Measurements from ENCODE around the gene ALDH5A1.

The ALDH5A1 gene

GRCh38 chr6:24494821-24495795 lies at the start of gene ALDH5A1:
Gene ALDH5A1 (plus strand): TSS chr6:24494969. CDS start chr6:24494997, 28 bp downstream.
- peak; percentile 43 for DNase-seq (ENCODE audit: low read depth, low spot score)

- no peak for DNase-seq (ENCODE audit: low read depth, low spot score)
Observed at GRCh38 chr6:24445704-24446103, 49.1 kb upstream of the ALDH5A1 start.

DNA sequence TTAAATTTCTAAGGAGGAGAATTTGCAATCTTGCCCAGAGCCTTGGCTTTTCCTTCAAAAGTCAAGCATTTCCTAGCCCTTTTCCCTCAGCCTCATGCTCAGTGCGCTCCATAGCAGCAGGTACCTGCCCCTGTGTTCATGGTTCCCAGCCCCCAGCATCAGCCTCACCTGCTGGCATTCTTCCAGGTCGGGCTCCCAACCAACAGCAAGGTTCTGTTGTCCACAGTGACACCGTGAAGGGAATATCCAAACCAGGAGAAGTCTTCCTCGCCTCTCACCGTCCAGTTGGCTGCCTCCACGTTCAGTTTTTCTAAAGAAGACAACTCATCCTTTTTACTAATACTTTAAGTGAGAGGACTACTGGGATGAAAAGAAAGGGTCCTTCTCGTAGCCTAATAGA lies 48.1 kb upstream of the ALDH5A1 start:
- DNase-seq (ENCODE audit: low read depth, low spot score): no peak

GRCh38 chr6:24448396-24448795 lies 46.4 kb upstream of the ALDH5A1 start:
- DNase-seq (ENCODE audit: low read depth, low spot score): no peak

DNA sequence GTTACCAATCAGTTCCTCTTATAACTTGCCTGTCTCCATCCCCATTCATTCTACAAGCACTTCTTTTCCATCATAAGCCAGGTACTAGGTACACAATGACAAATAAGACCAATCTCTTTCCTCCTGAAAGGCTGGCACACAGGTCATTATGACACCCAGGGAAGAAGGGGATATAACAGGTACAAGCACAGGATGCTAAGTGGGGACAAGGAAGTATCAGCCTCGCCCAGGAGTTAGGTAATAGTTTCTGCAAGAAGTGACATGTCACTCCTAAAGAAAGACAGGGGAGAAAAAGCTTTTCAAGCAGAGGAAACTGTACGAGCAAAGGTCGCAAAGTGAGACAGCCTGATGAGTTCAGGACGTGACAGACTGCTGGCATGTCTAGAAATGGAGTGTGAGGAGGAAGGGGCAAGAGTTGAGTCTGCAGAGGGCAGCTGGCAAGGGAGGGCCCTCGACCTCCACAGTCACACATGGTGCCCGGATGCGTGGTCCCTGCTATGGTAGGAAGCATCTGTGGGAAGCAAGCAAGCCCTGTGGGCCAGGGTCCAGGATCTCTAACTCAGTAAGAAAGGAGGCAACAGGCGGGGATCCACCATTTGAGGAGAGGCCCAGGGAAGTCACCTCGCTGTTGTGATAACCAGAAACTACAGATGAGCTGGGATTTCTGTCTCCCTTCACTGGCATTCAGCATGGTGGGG lies 45.8 kb upstream of the ALDH5A1 start:
- DNase-seq (ENCODE audit: low read depth, low spot score): no peak

DNA sequence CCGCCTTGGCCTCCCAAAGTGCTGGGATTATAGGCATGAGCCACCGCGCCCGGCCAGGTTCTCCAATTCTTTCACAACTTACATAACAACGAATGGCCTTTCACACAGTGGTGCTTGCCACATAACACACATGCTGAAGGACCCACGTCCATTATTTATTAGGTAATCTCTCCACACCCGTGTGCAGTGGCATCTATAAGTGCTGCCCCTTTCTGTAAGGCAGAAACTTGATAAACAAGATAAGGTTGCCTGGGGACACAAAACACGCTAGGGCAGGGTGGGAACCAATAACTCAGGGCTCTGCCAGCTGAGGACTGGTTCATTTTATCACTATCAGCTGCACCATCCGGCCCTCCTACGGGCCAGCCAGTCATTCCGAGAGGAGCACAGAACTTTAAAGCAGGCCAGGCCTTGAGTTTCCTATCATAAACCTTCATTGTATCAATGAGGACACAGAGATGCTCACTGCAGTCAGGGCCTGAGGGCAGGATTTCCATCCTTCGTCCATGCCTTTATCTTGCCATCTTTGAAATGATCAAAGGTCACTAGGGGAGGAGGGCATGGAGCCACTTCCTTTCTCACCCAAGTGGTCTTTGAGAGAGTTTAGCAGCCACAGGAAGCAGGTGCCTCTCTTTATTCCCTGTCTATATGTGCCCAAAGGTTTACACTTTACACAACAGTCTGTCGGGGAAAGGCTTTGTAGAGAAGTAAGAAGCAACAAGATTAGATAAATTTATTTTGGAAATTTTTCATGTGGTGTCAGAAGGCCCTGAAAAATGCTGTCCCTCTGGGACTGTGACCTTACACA lies 43.0 kb upstream of the ALDH5A1 start:
- no peak for DNase-seq (ENCODE audit: low read depth, low spot score)

- no peak for DNase-seq (ENCODE audit: low read depth, low spot score)
Observed at GRCh38 chr6:24453921-24454320, 40.8 kb upstream of the ALDH5A1 start.

- DNase-seq (ENCODE audit: low read depth, low spot score): no peak
Observed at GRCh38 chr6:24454452-24454851, 40.3 kb upstream of the ALDH5A1 start.

GRCh38 chr6:24455061-24455460 lies 39.7 kb upstream of the ALDH5A1 start:
- no peak for DNase-seq (ENCODE audit: low read depth, low spot score)

DNA sequence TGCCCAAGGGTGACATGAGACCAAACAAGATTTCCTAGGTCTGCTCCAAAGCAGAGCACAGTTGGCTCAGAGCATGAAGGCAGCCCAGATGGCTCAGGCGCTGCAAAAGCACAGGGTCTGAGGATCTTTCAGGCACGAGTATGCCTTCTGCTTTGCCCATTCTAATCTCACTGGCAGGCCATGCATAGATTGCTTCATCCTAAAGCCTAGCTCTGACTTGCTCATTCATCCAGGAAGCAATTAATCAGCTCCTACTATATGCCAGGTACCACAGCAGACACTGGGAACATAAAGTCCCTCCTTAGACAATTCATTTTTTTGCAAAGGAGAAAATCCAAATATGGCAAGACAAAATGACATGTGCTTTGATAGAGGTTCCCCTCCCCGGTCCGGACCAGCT lies 36.6 kb upstream of the ALDH5A1 start:
- DNase-seq (ENCODE audit: low read depth, low spot score): no peak

DNA sequence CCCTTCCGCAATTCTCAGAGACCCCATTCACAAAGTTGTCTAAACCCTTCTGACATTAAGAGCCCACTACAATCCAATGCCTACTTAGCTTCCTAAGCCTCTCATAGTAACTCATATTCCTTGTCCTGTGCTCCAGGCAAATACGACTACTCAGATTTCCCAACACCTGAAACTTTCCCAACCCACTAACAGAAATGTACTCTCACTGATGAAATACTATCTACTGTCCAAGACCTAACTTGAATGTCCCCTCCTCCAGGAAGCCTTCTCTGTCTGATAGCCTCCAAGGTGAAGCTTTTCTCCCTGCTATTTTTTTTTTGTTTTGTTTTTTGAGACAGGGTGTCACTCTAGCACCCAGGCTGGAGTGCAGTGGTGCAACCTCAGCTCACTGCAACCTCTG lies 35.8 kb upstream of the ALDH5A1 start:
- no peak for DNase-seq (ENCODE audit: low read depth, low spot score)

- DNase-seq (ENCODE audit: low read depth, low spot score): no peak
Observed at GRCh38 chr6:24460966-24461365, 33.8 kb upstream of the ALDH5A1 start.

- no peak for DNase-seq (ENCODE audit: low read depth, low spot score)
Observed at GRCh38 chr6:24464253-24465038, 30.3 kb upstream of the ALDH5A1 start.

GRCh38 chr6:24469811-24470210 lies 25.0 kb upstream of the ALDH5A1 start:
- no peak for DNase-seq (ENCODE audit: low read depth, low spot score)

GRCh38 chr6:24472181-24472580 lies 22.6 kb upstream of the ALDH5A1 start:
- no peak for DNase-seq (ENCODE audit: low read depth, low spot score)

GRCh38 chr6:24476631-24477030 lies 18.1 kb upstream of the ALDH5A1 start:
- DNase-seq (ENCODE audit: low read depth, low spot score): no peak

DNA sequence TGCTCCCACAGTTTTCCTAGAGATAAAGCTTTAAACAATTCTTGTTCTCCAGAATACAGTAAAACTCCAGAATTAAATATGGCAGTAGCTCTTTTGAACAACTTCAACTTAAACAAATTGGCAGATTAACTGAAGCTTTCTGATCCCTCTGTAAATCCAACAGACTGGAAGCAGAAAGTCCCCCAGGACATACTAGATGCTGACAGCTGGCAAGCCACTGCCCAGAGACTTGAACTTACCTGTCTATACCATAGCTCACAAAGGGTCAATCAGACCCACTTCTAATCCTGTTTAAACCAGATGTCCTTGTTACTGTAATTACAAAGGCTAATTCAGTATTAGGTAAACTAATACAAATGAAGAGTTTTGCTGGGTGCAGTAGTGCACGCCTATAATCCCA lies 17.7 kb upstream of the ALDH5A1 start:
- no peak for DNase-seq (ENCODE audit: low read depth, low spot score)

- DNase-seq (ENCODE audit: low read depth, low spot score): no peak
Observed at GRCh38 chr6:24478903-24479302, 15.9 kb upstream of the ALDH5A1 start.

DNA sequence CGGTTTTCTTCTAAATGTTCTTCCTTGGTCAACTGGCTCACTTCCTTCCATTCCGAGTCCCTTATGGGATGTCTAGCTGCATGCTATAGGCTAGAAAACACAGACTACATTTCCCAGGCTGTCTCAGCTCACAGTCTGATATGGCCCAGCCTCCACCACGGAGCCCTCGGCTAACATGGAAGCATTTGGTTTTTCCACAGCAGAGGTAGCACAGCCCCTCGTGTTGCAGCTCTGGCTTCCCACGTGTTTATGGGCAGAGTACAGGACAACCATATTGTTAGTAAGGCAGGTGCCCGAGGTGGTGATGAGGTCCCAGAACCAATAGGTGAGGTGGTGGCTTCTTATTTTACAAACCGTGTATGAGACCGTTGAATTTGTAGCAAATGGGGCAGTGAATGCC lies 14.1 kb upstream of the ALDH5A1 start:
- no peak for DNase-seq (ENCODE audit: low read depth, low spot score)

- DNase-seq (ENCODE audit: low read depth, low spot score): no peak
Observed at GRCh38 chr6:24481449-24481848, 13.3 kb upstream of the ALDH5A1 start.

DNA sequence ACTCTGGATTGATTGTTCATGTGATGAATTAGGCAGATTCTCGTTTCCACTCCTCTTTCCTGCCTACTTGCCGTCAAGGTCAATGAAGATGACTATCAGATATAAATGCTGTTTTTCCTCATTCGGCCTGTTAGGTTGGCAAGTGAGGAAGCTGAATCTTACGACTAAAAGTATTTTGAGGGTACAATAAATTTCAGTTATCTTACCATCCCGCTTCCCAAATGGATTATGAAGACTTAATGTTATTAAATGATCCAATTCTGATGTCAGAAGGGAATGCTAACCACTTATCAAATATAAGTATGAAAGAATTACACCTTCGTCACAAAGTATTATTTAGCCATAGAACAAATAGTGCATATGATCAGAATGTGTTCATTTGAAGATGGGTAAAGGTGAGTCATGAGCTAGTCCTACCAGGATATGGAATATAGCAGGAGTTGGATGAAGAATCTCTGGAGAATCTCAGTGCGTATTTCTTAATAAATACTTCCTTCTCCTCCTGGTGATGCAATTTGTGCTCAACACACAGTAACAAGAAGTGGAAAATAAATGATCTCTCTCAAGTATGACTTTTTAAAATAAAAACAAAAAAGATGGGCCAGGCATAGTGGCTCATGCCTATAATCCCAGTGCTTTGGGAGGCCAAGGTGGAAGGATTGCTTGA lies 10.0 kb upstream of the ALDH5A1 start:
- DNase-seq (ENCODE audit: low read depth, low spot score): no peak
